AG10803 (cell line): ENCODE results near the gene DEPP1.

Experiments
- DNase-seq: peaks from one replicate; pipeline ENCODE4 v3.0.0; 2010; ENCODE audit warnings: low read depth
- H3K4me3 ChIP-seq: 2 replicates; pipeline ENCODE4 v1.5.1; 2011; ENCODE audit warnings: mild to moderate bottlenecking, low read length, control low read depth
- CTCF ChIP-seq: conservative IDR thresholded peaks from 2 replicates; pipeline ENCODE4 v1.5.1; 2011; ENCODE audit warnings: mild to moderate bottlenecking, low read length, control low read depth, inconsistent platforms

Gene DEPP1

GRCh38 chr10:44971935-44972757 is 6.5 kb downstream of the DEPP1 start:
- H3K4me3 ChIP-seq: no peak overlapping the region
- no peak for DNase-seq
- TF ChIP-seq CTCF: no peak

- no peak for DNase-seq
- no peak for TF ChIP-seq CTCF
- no peak overlapping the region for H3K4me3 ChIP-seq
These were observed 7.2 kb downstream of the DEPP1 start for GRCh38 chr10:44971434-44971833.

- no peak overlapping the region for H3K4me3 ChIP-seq
- no peak for TF ChIP-seq CTCF
- no peak for DNase-seq
These were observed 7.7 kb downstream of the DEPP1 start for GRCh38 chr10:44970812-44971395.

GRCh38 chr10:44969854-44970253 is 8.8 kb downstream of the DEPP1 start:
- TF ChIP-seq CTCF: no peak
- DNase-seq: no peak
- H3K4me3 ChIP-seq: no peak overlapping the region

- no peak overlapping the region for H3K4me3 ChIP-seq
- TF ChIP-seq CTCF: no peak
- no peak for DNase-seq
These were observed 9.9 kb downstream of the DEPP1 start for GRCh38 chr10:44968500-44969400.

- DNase-seq: peak; percentile 35
- H3K4me3 ChIP-seq: no peak overlapping the region
- no peak for TF ChIP-seq CTCF
These were observed 10.5 kb downstream of the DEPP1 start for GRCh38 chr10:44968091-44968490.
